Ishikawa (cell line): ENCODE measurements around the gene SH3RF2.

Experiments
- CEBPB ChIP-seq: IDR thresholded peaks from 2 replicates; pipeline ENCODE4 v1.6.1; 2012
- CREB1 ChIP-seq: IDR thresholded peaks from 2 replicates; pipeline ENCODE4 v1.6.1; 2012; ENCODE audit warnings: low read depth
- EGR1 ChIP-seq: IDR thresholded peaks from 2 replicates; pipeline ENCODE4 v1.6.1; 2012
- EP300 ChIP-seq: IDR thresholded peaks from 2 replicates; pipeline ENCODE4 v1.6.1; 2012; ENCODE audit warnings: borderline replicate concordance
- FOXM1 ChIP-seq: IDR thresholded peaks from 2 replicates; pipeline ENCODE4 v1.6.1; 2012; ENCODE audit warnings: low read depth, borderline replicate concordance
- MAX ChIP-seq: IDR thresholded peaks from 2 replicates; pipeline ENCODE4 v1.6.1; 2012
- NFIC ChIP-seq: IDR thresholded peaks from 2 replicates; pipeline ENCODE4 v1.6.1; 2012
- RAD21 ChIP-seq: IDR thresholded peaks from 2 replicates; pipeline ENCODE4 v1.6.1; 2012; ENCODE audit warnings: low read depth
- REST ChIP-seq: IDR thresholded peaks from 2 replicates; pipeline ENCODE4 v1.6.1; 2012; ENCODE audit warnings: low read depth, mild to moderate bottlenecking
- TAF1 ChIP-seq: IDR thresholded peaks from 2 replicates; pipeline ENCODE4 v1.6.1; 2012; ENCODE audit warnings: low read depth, mild to moderate bottlenecking
- TCF12 ChIP-seq: IDR thresholded peaks from 2 replicates; pipeline ENCODE4 v1.6.1; 2012; ENCODE audit warnings: low read depth
- TEAD4 ChIP-seq: IDR thresholded peaks from 2 replicates; pipeline ENCODE4 v1.6.1; 2012
- USF1 ChIP-seq: IDR thresholded peaks from 2 replicates; pipeline ENCODE4 v1.6.1; 2012
- YY1 ChIP-seq: IDR thresholded peaks from 2 replicates; pipeline ENCODE4 v1.6.1; 2012; ENCODE audit warnings: low read depth
- ZBTB7A ChIP-seq: IDR thresholded peaks from 2 replicates; pipeline ENCODE4 v1.6.1; 2012; ENCODE audit warnings: low read depth

The SH3RF2 gene

GRCh38 chr5:145947581-145947980 lies 11.2 kb downstream of the SH3RF2 start:
- TF ChIP-seq USF1 (no peak), EGR1 (no peak), NFIC (no peak), EP300 (no peak), CREB1 (no peak), TAF1 (no peak), RAD21 (no peak), TCF12 (no peak), MAX (no peak), CEBPB (no peak), FOXM1 (no peak), REST (no peak), YY1 (no peak), TEAD4 (no peak)

GRCh38 chr5:145948047-145948446 lies 11.7 kb downstream of the SH3RF2 start:
- TF ChIP-seq FOXM1 (no peak), NFIC (no peak), TEAD4 (no peak), REST (no peak), CREB1 (no peak), USF1 (no peak), RAD21 (no peak), CEBPB (no peak), TAF1 (no peak), MAX (no peak), TCF12 (no peak), EGR1 (no peak), YY1 (no peak)

- no peak for TF ChIP-seq USF1
These were observed 12.5 kb downstream of the SH3RF2 start for GRCh38 chr5:145948921-145949320.

GRCh38 chr5:145949474-145949873 lies 13.1 kb downstream of the SH3RF2 start:
- TF ChIP-seq RAD21 (no peak), EGR1 (no peak), ZBTB7A (no peak), CEBPB (no peak), CREB1 (no peak), TEAD4 (no peak), NFIC (no peak), YY1 (no peak), USF1 (no peak), TCF12 (no peak)

GRCh38 chr5:145951071-145951470 lies 14.7 kb downstream of the SH3RF2 start:
- TF ChIP-seq REST (no peak), TCF12 (no peak), TEAD4 (no peak), FOXM1 (no peak), CEBPB (no peak), YY1 (no peak), EP300 (no peak), MAX (no peak)
